ENCODE data around the gene HSD3B1. TPM values are rescaled to one million over a fixed set of nuclear protein-coding genes. Genes with fewer than 3 reads are reported as not detected.

Gene HSD3B1
- total RNA-seq, 6 donors from 2014 or later = not detected

- DNase-seq (no peak), ATAC-seq (ENCODE audit: low FRiP score in 2 of 2) (peak in 1 of 2 donors; percentile 45)
- no peak overlapping the region for H3K4me3 ChIP-seq
- no peaks in the 10 kb centered on the region for H3K36me3 ChIP-seq
- no peaks in the 10 kb centered on the region for H3K27me3 ChIP-seq
- peaks cover 0 to 4% (median 0%) of the 10 kb centered on the region in 4 donors for H3K4me1 ChIP-seq
- 18 to 38% methylated on average over 3 to 4 of the region's 4 CpGs for WGBS, 2 donors
- H3K27ac ChIP-seq = no peak overlapping the region
- TF ChIP-seq, protein P1, sequence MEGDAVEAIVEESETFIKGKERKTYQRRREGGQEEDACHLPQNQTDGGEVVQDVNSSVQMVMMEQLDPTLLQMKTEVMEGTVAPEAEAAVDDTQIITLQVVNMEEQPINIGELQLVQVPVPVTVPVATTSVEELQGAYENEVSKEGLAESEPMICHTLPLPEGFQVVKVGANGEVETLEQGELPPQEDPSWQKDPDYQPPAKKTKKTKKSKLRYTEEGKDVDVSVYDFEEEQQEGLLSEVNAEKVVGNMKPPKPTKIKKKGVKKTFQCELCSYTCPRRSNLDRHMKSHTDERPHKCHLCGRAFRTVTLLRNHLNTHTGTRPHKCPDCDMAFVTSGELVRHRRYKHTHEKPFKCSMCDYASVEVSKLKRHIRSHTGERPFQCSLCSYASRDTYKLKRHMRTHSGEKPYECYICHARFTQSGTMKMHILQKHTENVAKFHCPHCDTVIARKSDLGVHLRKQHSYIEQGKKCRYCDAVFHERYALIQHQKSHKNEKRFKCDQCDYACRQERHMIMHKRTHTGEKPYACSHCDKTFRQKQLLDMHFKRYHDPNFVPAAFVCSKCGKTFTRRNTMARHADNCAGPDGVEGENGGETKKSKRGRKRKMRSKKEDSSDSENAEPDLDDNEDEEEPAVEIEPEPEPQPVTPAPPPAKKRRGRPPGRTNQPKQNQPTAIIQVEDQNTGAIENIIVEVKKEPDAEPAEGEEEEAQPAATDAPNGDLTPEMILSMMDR (IDR thresholded peaks at IDR 0.05) = no peak
- no peak for TF ChIP-seq POLR2AphosphoS5 (IDR thresholded peaks at IDR 0.05)
- TF ChIP-seq EP300 (IDR thresholded peaks at IDR 0.05) = no peak
- TF ChIP-seq POLR2A (IDR thresholded peaks at IDR 0.05) = no peak
- H3K9me3 ChIP-seq = no peaks in the 10 kb centered on the region
Observed at GRCh38 chr1:119467857-119468668, 38.9 kb upstream of the HSD3B1 start.

GRCh38 chr1:119469741-119470140 lies 37.3 kb upstream of the HSD3B1 start:
- TF ChIP-seq POLR2A (IDR thresholded peaks at IDR 0.05) = no peak
- Histone ChIP-seq H3K36me3 (no peaks in the 10 kb centered on the region), H3K4me1 (peaks cover 0 to 4% (median 0%) of the 10 kb centered on the region in 4 donors), H3K4me3 (no peak overlapping the region), H3K9me3 (no peaks in the 10 kb centered on the region), H3K27ac (no peak overlapping the region), H3K27me3 (no peaks in the 10 kb centered on the region)
- no peak for DNase-seq
- ATAC-seq (ENCODE audit: low FRiP score in 2 of 2) = no peak
- 50 to 75% methylated on average over 1 of the region's 1 CpG for WGBS, 2 donors

GRCh38 chr1:119470377-119470776 lies 36.6 kb upstream of the HSD3B1 start:
- Histone ChIP-seq H3K27ac (no peak overlapping the region), H3K27me3 (no peaks in the 10 kb centered on the region), H3K4me3 (no peak overlapping the region), H3K36me3 (no peaks in the 10 kb centered on the region), H3K4me1 (peaks cover 0 to 4% (median 0%) of the 10 kb centered on the region in 4 donors), H3K9me3 (no peaks in the 10 kb centered on the region)
- DNase-seq (no peak), ATAC-seq (ENCODE audit: low FRiP score in 2 of 2) (no peak)
- 83 to 90% methylated on average over 3 of the region's 3 CpGs for WGBS, 2 donors
- TF ChIP-seq POLR2AphosphoS5 (IDR thresholded peaks at IDR 0.05) = no peak
- no peak for TF ChIP-seq EP300 (IDR thresholded peaks at IDR 0.05)
- TF ChIP-seq, protein P1 (IDR thresholded peaks at IDR 0.05) = no peak
- TF ChIP-seq POLR2A (IDR thresholded peaks at IDR 0.05) = no peak

GRCh38 chr1:119470958-119471357 lies 36.1 kb upstream of the HSD3B1 start:
- H3K9me3 ChIP-seq = no peaks in the 10 kb centered on the region
- no peak overlapping the region for H3K27ac ChIP-seq
- ATAC-seq (ENCODE audit: low FRiP score in 2 of 2) (no peak), DNase-seq (no peak)
- 78 to 85% methylated on average over 7 of the region's 7 CpGs for WGBS, 2 donors
- H3K36me3 ChIP-seq = no peaks in the 10 kb centered on the region
- TF ChIP-seq EP300 (IDR thresholded peaks at IDR 0.05) (no peak), POLR2A (IDR thresholded peaks at IDR 0.05) (no peak), POLR2AphosphoS5 (IDR thresholded peaks at IDR 0.05) (no peak)
- TF ChIP-seq, protein P1 (IDR thresholded peaks at IDR 0.05) = no peak
- no peaks in the 10 kb centered on the region for H3K27me3 ChIP-seq
- H3K4me3 ChIP-seq = no peak overlapping the region
- H3K4me1 ChIP-seq = peaks cover 0 to 4% (median 0%) of the 10 kb centered on the region in 4 donors

GRCh38 chr1:119471566-119471965 lies 35.4 kb upstream of the HSD3B1 start:
- no peaks in the 10 kb centered on the region for H3K9me3 ChIP-seq
- ATAC-seq (ENCODE audit: low FRiP score in 2 of 2) (no peak), DNase-seq (no peak)
- 74 to 80% methylated on average over 5 of the region's 5 CpGs for WGBS, 2 donors
- H3K4me1 ChIP-seq = peaks cover 0 to 4% (median 0%) of the 10 kb centered on the region in 4 donors
- H3K27me3 ChIP-seq = no peaks in the 10 kb centered on the region
- H3K4me3 ChIP-seq = no peak overlapping the region
- TF ChIP-seq POLR2AphosphoS5 (IDR thresholded peaks at IDR 0.05) = no peak
- no peak for TF ChIP-seq POLR2A (IDR thresholded peaks at IDR 0.05)
- TF ChIP-seq, protein P1 (IDR thresholded peaks at IDR 0.05) = no peak
- no peak for TF ChIP-seq EP300 (IDR thresholded peaks at IDR 0.05)
- H3K36me3 ChIP-seq = no peaks in the 10 kb centered on the region
- H3K27ac ChIP-seq = no peak overlapping the region

Data from upper lobe of left lung (tissue), 6 donors.